Tibial nerve (tissue), 4 donors: ENCODE results near the gene SLC18A2. TPM values are rescaled to one million over a fixed set of nuclear protein-coding genes. Genes with fewer than 3 reads are reported as not detected.

Experiments used
- DNase-seq, 2 donors: peaks; one replicate each; pipeline ENCODE4 v3.0.0-alpha.2; 2019; ENCODE audit warnings: low spot score in 2 of 2
- H3K27ac ChIP-seq, 4 donors: fragments of 200-600 bp; sonication (generic) in 3 of 4; one replicate each; pipeline ENCODE4 v1.5.1; 2017 to 2019; ENCODE audit warnings: mild to moderate bottlenecking in 1 of 4
- H3K27me3 ChIP-seq, 2 donors: fragments of 200-600 bp; sonication (generic) in 1 of 2; one replicate each; pipeline versions ENCODE4 v1.5.1 to v1.6.0; 2017 to 2019
- H3K36me3 ChIP-seq, 3 donors: fragments of 200-600 bp; sonication (generic); one replicate each; pipeline ENCODE4 v1.5.1; 2018 to 2019
- H3K4me1 ChIP-seq, 4 donors: fragments of 200-600 bp; sonication (generic) in 3 of 4; one replicate each; pipeline ENCODE4 v1.5.1; 2017 to 2019
- H3K4me3 ChIP-seq, 4 donors: fragments of 200-600 bp; sonication (generic) in 3 of 4; one replicate each; pipeline ENCODE4 v1.5.1; 2017 to 2019; ENCODE audit warnings: mild to moderate bottlenecking in 1 of 4, moderate library complexity in 1 of 4
- H3K9me3 ChIP-seq, 4 donors: fragments of 200-600 bp; sonication (generic) in 3 of 4; one replicate each; pipeline ENCODE4 v1.5.1; 2017 to 2019
- EP300 ChIP-seq, 2 donors: sonication (generic); formaldehyde crosslinking; IDR thresholded peaks; one replicate each; pipeline ENCODE4 v1.6.1; 2017; ENCODE audit warnings: antibody characterized with exemption in 2 of 2, mild to moderate bottlenecking in 1 of 2
- POLR2A ChIP-seq, 2 donors: fragments of 450-650 bp; IDR thresholded peaks; one replicate each; pipeline ENCODE4 v1.6.1; 2017; ENCODE audit warnings: antibody characterized with exemption in 2 of 2, mild to moderate bottlenecking in 2 of 2, moderate library complexity in 2 of 2
- WGBS, 2 donors: methylation state at CpG; one replicate each; pipeline ENCODE4 v1.1.5; 2018; 5-methylcytosine and 5-hydroxymethylcytosine counted together
- total RNA-seq, 4 donors: library from RNA; depleted of rRNA; stranded (reverse); fragments of >200 nt; gene quantifications; one replicate each; pipeline ENCODE4 v1.1.0, GENCODE V29; 2016
- TF ChIP-seq, protein P1 (sequence below), 5 experiments: fragments of 200-600 bp in 3 of 5; fragments of 450-650 bp in 2 of 5; sonication (generic) in 3 of 5; IDR thresholded peaks; one replicate each; pipeline ENCODE4 v1.5.1; 2016 to 2019; ENCODE audit warnings: antibody characterized with exemption in 5 of 5, mild to moderate bottlenecking in 3 of 5, moderate library complexity in 2 of 5

Gene SLC18A2
- under 1 TPM in 3 of 4 donors, not detected in 1; 0.20 to 0.42 (median 0.22) TPM for total RNA-seq

DNA sequence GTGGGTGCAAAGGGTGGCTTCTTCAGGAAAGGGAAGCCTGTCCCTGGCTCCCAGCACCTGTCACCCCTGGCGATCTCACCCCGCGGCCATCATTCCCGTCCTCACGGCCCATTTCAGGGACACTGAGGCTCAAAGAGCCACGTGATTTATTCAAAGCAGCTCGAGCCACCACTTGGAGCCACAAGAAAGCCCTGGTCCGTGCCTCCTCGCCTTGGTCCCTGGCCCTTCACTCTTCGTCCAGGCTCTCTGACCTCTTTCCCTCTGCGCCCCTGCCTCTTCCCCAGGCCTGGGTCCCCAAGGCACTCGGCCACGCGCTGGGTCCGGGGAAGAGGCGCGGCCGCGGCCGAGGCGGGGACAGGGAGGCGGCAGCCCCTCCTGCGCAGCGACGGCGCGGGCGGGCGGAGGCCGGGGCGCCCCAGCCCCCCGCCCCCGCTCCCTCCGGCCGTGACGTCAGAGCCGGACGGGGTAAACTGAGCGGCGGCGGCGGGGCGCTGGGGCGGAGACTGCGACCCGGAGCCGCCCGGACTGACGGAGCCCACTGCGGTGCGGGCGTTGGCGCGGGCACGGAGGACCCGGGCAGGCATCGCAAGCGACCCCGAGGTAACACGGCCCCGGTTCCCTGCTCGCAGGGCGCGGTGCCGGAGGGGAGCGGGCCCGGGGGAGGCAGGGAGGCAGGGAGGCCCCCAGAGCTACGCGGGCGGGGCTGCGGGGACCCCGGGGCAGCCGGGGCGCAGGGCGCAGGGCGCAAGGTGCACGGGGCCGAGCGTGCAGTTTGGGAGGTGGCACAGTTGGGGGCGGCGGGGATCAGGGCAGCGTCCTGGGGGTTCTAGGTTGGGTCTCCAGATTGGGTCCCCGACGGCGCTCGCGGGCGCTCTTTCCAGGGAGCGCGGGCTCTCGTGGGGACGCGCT, at the start of gene SLC18A2:
TSS of gene SLC18A2 (plus strand) at position 494 of the 909 bp plus-strand sequence. CDS start 580 bp downstream, outside the sequence.
- Histone ChIP-seq H3K36me3 (no peaks in the 10 kb centered on the region), H3K27me3 (peaks cover 0 to 54% of the 10 kb centered on the region in 2 donors), H3K4me1 (peaks cover 0 to 16% (median 0%) of the 10 kb centered on the region in 4 donors), H3K9me3 (no peaks in the 10 kb centered on the region), H3K27ac (no peak within 1 kb of the TSS), H3K4me3 (peak within 1 kb of the TSS in 2 of 4 donors; percentile 4 to 5)
- 2 to 4% methylated on average over 26 to 61 of the region's 93 CpGs for WGBS, 2 donors
- DNase-seq: no peak
- TF ChIP-seq EP300 (IDR thresholded peaks at IDR 0.05): no peak
- TF ChIP-seq, protein P1, sequence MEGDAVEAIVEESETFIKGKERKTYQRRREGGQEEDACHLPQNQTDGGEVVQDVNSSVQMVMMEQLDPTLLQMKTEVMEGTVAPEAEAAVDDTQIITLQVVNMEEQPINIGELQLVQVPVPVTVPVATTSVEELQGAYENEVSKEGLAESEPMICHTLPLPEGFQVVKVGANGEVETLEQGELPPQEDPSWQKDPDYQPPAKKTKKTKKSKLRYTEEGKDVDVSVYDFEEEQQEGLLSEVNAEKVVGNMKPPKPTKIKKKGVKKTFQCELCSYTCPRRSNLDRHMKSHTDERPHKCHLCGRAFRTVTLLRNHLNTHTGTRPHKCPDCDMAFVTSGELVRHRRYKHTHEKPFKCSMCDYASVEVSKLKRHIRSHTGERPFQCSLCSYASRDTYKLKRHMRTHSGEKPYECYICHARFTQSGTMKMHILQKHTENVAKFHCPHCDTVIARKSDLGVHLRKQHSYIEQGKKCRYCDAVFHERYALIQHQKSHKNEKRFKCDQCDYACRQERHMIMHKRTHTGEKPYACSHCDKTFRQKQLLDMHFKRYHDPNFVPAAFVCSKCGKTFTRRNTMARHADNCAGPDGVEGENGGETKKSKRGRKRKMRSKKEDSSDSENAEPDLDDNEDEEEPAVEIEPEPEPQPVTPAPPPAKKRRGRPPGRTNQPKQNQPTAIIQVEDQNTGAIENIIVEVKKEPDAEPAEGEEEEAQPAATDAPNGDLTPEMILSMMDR (IDR thresholded peaks at IDR 0.05): no peak
- TF ChIP-seq POLR2A (IDR thresholded peaks at IDR 0.05): no peak

DNA sequence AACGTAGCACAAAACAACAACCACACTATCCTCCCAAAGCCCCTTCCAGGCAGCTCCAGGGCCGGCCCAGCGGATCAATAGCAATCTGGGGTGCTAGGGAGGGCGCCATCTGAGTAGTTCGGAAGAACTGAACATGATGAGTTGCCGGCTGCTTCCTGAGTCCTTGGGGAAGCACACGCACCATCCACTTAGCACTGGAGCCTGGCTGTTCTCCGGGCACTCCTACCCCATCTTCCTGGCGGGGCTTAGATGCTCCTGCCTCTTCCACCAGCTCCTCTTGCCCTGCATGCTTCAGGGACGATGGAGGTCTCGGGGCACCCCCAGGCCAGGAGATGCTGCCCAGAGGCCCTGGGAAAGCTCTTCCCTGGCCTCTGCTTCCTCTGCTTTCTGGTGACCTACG, 43.7 kb upstream of the SLC18A2 start, which contains the start of gene KCNK18:
TSS of gene KCNK18 (plus strand) at position 301 of the 400 bp plus-strand sequence. CDS start at position 301, 0 bp downstream.
- H3K36me3 ChIP-seq: no peaks in the 10 kb centered on the region
- H3K4me3 ChIP-seq: no peak within 1 kb of the TSS
- H3K27me3 ChIP-seq: peaks cover 0 to 5% of the 10 kb centered on the region in 2 donors
- H3K27ac ChIP-seq: no peak within 1 kb of the TSS
- H3K9me3 ChIP-seq: no peaks in the 10 kb centered on the region
- TF ChIP-seq EP300 (IDR thresholded peaks at IDR 0.05): no peak
- TF ChIP-seq POLR2A (IDR thresholded peaks at IDR 0.05): no peak
- TF ChIP-seq, protein P1 (IDR thresholded peaks at IDR 0.05): no peak
- H3K4me1 ChIP-seq: no peaks in the 10 kb centered on the region
- DNase-seq: no peak
- 82 to 85% methylated on average over 11 to 12 of the region's 12 CpGs for WGBS, 2 donors

DNA sequence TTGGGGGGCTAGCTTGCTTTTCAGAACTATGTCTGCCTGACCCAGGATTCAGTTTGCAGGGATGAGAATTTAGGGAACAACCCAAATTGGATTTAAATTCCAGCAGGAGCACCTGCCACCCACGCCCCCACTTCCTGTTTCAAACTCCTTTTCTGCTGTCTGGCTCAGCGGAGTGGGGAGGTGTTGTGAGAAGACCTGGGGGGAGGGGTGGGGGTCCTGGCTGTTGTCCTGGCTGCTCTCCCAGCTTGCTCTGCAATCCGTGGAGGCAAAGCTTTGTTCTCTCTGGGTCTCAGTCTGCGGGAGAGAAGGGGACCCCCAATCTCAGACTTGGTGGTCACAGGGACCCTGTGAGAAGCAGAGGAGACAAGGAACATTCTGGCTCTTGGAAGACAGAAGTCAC, 42.8 kb upstream of the SLC18A2 start:
- WGBS, 2 donors: 33 to 38% methylated on average over 4 of the region's 4 CpGs
- peaks cover 0 to 5% of the 10 kb centered on the region in 2 donors for H3K27me3 ChIP-seq
- H3K4me3 ChIP-seq: no peak overlapping the region
- H3K9me3 ChIP-seq: no peaks in the 10 kb centered on the region
- H3K27ac ChIP-seq: no peak overlapping the region
- no peak for TF ChIP-seq EP300 (IDR thresholded peaks at IDR 0.05)
- TF ChIP-seq, protein P1 (IDR thresholded peaks at IDR 0.05): no peak
- no peak for TF ChIP-seq POLR2A (IDR thresholded peaks at IDR 0.05)
- no peak for DNase-seq
- H3K36me3 ChIP-seq: no peaks in the 10 kb centered on the region
- no peaks in the 10 kb centered on the region for H3K4me1 ChIP-seq

DNA sequence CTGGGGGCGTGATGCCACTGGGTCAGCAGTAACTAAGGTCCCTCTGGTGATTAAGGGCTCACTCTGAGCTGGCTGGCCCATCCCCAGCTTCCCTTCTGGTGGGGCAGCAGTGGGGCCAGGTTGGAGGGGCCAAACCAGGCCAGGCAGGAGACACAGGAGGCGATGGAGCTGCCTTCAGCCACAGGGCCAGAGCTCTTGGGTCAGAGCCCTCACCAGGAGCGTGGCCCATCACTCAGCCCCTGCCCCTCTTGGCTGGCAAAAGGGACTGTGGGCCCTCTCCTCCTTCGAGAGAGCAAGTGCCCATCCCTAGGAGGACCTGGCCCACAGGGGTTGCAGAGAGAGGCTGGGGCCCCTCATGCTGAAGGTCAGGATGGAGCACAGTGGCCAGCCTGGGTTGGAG, 39.1 kb upstream of the SLC18A2 start:
- DNase-seq: no peak
- 20 to 71% methylated on average over 1 to 3 of the region's 4 CpGs for WGBS, 2 donors
- H3K9me3 ChIP-seq: no peaks in the 10 kb centered on the region

More for the DNA sequence above, 39.1 kb upstream of the SLC18A2 start:
- TF ChIP-seq, protein P1 (IDR thresholded peaks at IDR 0.05): no peak
- TF ChIP-seq EP300 (IDR thresholded peaks at IDR 0.05) (no peak), POLR2A (IDR thresholded peaks at IDR 0.05) (no peak)
- Histone ChIP-seq H3K4me3 (no peak overlapping the region), H3K27me3 (peaks cover 0 to 5% of the 10 kb centered on the region in 2 donors), H3K4me1 (no peaks in the 10 kb centered on the region), H3K27ac (no peak overlapping the region), H3K36me3 (no peaks in the 10 kb centered on the region)
